GM12874 (cell line): ENCODE results near the gene RPL27.

Source experiments
- CTCF ChIP-seq: IDR thresholded peaks from 2 replicates; pipeline ENCODE4 v1.5.1; 2011; ENCODE audit warnings: low read depth, mild to moderate bottlenecking, control low read depth, low read length, moderate library complexity; ENCODE audit not compliant: insufficient read depth

The RPL27 gene

DNA sequence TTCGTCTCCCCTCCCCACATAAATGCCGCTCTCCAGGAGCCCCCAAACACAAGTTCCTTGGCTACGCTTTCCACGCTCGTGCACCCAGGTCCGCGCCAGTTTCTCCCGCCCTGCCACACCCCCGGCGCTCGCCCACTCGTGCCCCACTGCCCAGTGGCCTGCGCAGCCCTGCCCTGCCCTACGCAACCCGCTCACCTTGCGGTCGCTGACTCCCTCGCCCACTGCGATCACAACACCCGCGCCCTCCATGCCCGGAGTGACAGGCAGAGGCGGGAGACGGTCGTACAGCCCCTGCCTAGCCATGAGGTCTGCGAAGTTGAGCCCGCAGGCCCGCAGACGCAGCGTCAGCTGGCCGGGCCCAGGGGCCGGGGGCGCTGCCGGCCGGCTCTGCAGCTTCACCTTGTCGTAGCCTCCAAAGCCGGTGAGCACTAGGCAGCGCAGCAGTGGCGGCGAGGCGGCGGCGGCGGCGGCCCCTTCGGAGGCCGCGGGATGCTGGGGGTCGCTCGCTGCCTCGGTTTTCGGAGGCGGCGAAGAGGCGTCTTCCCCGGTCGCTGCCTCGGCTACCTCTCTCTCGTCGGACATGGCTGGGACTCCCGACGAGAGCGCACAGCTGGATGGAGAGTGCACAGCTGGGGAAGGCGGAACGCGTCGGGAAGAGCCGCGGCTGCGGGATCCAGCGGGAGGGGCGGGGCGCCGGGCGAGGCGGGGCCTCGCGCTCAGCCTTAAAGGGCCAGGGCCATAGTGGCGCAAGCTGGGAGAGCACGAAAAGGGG, 23.7 kb downstream of the RPL27 start, which contains the start of gene VAT1:
TSS of gene VAT1 (minus strand) at position 645 of the 772 bp plus-strand sequence. CDS start at position 582, 63 bp downstream.
- no peak for TF ChIP-seq CTCF

GRCh38 chr17:43024407-43025289, 26.4 kb downstream of the RPL27 start, which contains the start of gene RND2:
Gene RND2, plus strand, starts transcription at chr17:43025231. Its CDS starts 117 bp downstream, at chr17:43025348.
- TF ChIP-seq CTCF: peak; percentile 79

DNA sequence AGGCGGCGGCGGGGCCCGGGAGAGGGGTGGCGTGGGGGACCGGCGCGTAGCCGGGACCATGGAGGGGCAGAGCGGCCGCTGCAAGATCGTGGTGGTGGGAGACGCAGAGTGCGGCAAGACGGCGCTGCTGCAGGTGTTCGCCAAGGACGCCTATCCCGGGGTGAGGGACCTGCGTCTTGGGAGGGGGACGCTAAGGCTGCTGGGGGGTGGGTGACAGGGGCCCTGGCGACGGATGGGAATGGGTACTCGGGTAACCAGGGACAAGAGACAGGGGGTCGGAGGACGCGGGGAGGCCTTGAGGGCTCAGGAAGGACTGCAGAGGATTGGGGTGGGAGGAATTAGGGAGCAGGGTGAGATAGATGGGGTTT, 27.1 kb downstream of the RPL27 start:
- TF ChIP-seq CTCF: no peak

GRCh38 chr17:43025766-43026537, 27.7 kb downstream of the RPL27 start:
- no peak for TF ChIP-seq CTCF

- no peak for TF ChIP-seq CTCF
Measured at GRCh38 chr17:43026595-43026994, 28.4 kb downstream of the RPL27 start.

- TF ChIP-seq CTCF: no peak
Measured at GRCh38 chr17:43027091-43028032, 29.1 kb downstream of the RPL27 start.
